Activated naive CD4-positive, alpha-beta T cell treated with anti-CD3 and anti-CD28 coated beads, Interleukin-2, amount 50 U/mL, for 72 hours (primary cell): ENCODE measurements around the gene LRRK1. TPM values are rescaled to one million over a fixed set of nuclear protein-coding genes. Genes with fewer than 3 reads are reported as not detected.

ENCODE experiments used
- ATAC-seq, 2 donors: fragments of 150-1000 bp; cut with Tn5 transposase; 2 replicates each; pipeline ENCODE4 v1.10.0; 2021; ENCODE audit warnings: mild to moderate bottlenecking in 2 of 2, moderate library complexity in 2 of 2
- DNase-seq, 2 donors: peaks; one replicate each; pipeline ENCODE4 v3.0.0; 2021 to 2022; ENCODE audit warnings: low spot score in 2 of 2
- H3K27ac Mint-ChIP-seq, 2 donors: one replicate each; pipeline ENCODE4 v1.8.0; 2022; ENCODE audit warnings: mild to moderate bottlenecking in 2 of 2, mixed read lengths in 2 of 2
- H3K36me3 Mint-ChIP-seq, 2 donors: one replicate each; pipeline ENCODE4 v1.8.0; 2022; ENCODE audit warnings: mixed read lengths in 2 of 2
- H3K9me3 Mint-ChIP-seq, 2 donors: one replicate each; pipeline ENCODE4 v1.8.0; 2022; ENCODE audit warnings: mixed read lengths in 2 of 2
- total RNA-seq, 2 donors: library from RNA; stranded (reverse); gene quantifications; one replicate each; pipeline ENCODE4 v1.2.3, GENCODE V29; 2022

Gene LRRK1
- total RNA-seq, 2 donors from 2014 or later: 0.09 to 1.4 TPM

GRCh38 chr15:101115393-101115785 lies 196.2 kb downstream of the LRRK1 start:
- ATAC-seq: no peak
- no peaks in the 10 kb centered on the region for H3K36me3 Mint-ChIP-seq
- H3K27ac Mint-ChIP-seq: no peak overlapping the region
- no peaks in the 10 kb centered on the region for H3K9me3 Mint-ChIP-seq
- no peak for DNase-seq

DNA sequence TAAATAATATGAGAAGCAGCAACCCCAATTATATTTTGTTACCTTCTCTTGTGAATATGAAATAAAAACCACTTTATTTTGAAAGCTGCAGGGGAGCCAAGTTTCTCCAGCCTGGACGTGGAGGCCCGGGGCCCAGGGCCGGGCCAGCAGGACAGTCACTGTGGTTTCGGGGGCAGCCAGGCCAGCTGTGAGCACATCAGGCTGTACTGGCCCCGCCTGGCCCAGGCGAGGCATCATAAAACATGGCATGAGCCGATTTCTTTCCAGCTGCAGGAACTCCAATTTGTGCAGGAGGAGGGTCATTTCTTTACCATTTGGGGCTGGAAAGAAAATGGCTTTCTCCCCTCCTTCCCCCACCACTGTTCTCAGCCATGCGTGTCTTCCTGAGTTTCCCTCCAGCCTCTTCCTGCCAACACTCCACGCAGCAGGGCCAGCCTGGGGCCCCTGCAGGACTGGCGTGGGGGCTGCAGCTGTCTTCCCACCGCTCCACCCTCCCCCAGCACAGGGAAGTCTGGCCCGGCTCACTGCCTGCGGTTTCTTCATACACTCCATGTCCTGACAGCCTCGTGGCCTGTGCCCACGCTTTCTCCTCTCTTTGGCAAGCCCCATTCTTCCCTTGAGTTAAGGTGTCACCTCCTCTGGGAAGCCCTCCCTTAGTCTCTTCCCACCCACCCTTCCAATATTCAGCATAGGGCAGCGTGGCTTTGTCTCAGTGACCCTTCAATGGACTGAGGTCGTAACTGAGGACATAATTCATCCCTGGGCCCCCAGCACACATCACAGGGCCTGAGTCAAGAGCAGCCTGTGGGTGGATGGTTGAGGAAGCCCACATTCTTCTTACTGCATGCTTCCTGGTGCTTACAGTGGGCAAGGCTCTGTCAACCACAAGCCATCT lies 196.9 kb downstream of the LRRK1 start:
- no peaks in the 10 kb centered on the region for H3K9me3 Mint-ChIP-seq
- H3K27ac Mint-ChIP-seq: no peak overlapping the region
- no peaks in the 10 kb centered on the region for H3K36me3 Mint-ChIP-seq
- no peak for DNase-seq
- ATAC-seq: no peak

- no peak for DNase-seq
- no peak for ATAC-seq
These were observed 197.5 kb downstream of the LRRK1 start for GRCh38 chr15:101116681-101116976.

DNA sequence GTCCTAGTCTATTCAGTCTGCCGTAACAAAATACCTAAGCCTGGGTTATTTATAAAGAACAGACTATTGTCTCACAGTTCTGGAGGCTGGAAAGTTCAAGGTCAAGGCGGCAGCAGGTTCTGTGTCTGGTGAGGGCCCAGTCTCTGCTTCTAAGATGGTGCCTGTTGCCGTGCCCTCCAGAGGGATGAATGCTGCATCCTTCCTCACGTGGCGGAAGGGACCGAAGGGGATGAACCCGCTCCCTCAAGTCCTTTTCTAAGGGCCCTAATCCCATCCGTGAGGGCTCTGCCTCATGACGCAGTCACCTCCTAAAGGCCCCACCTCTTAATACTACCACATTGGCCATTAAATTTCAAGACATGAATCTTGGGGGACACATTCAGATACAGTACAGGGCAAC lies 199.0 kb downstream of the LRRK1 start:
- Mint-ChIP-seq H3K36me3 (peaks cover 0 to 1% of the 10 kb centered on the region in 2 donors), H3K27ac (no peak overlapping the region), H3K9me3 (no peaks in the 10 kb centered on the region)
- ATAC-seq (no peak), DNase-seq (no peak)

More at GRCh38 chr15:101116681-101116976, 197.5 kb downstream of the LRRK1 start:
- H3K9me3 Mint-ChIP-seq: no peaks in the 10 kb centered on the region
- no peaks in the 10 kb centered on the region for H3K36me3 Mint-ChIP-seq
- no peak overlapping the region for H3K27ac Mint-ChIP-seq

DNA sequence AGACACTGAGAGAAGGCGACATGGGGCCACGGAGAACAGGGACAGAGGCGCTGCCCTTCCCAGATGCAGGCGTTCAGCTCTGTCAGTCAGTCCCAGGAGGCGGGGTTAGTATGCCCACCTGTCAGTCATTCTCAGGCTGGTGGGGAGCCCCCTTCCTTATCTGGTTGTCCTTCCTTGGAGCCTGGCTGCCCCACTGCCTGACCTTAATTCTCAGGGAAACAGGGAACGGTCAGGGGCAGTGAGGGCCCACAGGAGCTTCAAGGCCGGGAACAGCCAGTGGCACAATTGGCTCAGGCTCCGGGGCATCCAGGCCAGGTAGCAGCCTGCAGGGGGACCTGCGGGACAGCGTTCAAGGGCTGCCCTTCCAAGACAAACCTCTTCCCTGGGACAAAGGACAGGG lies 199.5 kb downstream of the LRRK1 start:
- peaks cover 0 to 6% of the 10 kb centered on the region in 2 donors for H3K36me3 Mint-ChIP-seq
- ATAC-seq: no peak
- DNase-seq: no peak
- no peaks in the 10 kb centered on the region for H3K9me3 Mint-ChIP-seq
- no peak overlapping the region for H3K27ac Mint-ChIP-seq

- H3K9me3 Mint-ChIP-seq: no peaks in the 10 kb centered on the region
- DNase-seq: no peak
- H3K36me3 Mint-ChIP-seq: peaks cover 0 to 12% of the 10 kb centered on the region in 2 donors
- no peak for ATAC-seq
- no peak overlapping the region for H3K27ac Mint-ChIP-seq
These were observed 200.0 kb downstream of the LRRK1 start for GRCh38 chr15:101119181-101119580.

Other genes starting within 250 kb of the LRRK1 start
- gene ALDH1A3, start 39.5 kb upstream of the LRRK1 start, total RNA-seq: not detected